HEK293T (cell line): ENCODE data around the gene OXCT1.
"Not testable (repeated sequence)": the region's sequence is repeated elsewhere in the genome, so short reads cannot be mapped to it uniquely, and the experiment has no call there.

Source experiments
- CTCF ChIA-PET: fragments of 350-600 bp; formaldehyde crosslinking; extraction: SDS; loops from one replicate; lab custom pipeline; 2021; ENCODE audit warnings: antibody characterized with exemption, inconsistent platforms; lab: Yijun Ruan, JAX
- POLR2A ChIA-PET: fragments of 350-600 bp; formaldehyde crosslinking; extraction: SDS; loops from one replicate; lab custom pipeline; 2020; ENCODE audit warnings: antibody characterized with exemption, inconsistent platforms; lab: Yijun Ruan, JAX
- DNase-seq: peaks from one replicate; pipeline ENCODE4 v3.0.0; 2012; ENCODE audit warnings: mixed read lengths; ENCODE audit errors: extremely low spot score
- ARNT ChIP-seq: fragments of 450-650 bp; IDR thresholded peaks from 2 replicates; pipeline ENCODE4 v1.6.1; 2017; ENCODE audit warnings: mild to moderate bottlenecking
- BHLHE40 ChIP-seq: fragments of 450-650 bp; IDR thresholded peaks from 2 replicates; pipeline ENCODE4 v1.6.1; 2016; ENCODE audit warnings: mild to moderate bottlenecking, moderate library complexity, borderline replicate concordance
- CTBP1 ChIP-seq: fragments of 450-650 bp; IDR thresholded peaks from 2 replicates; pipeline ENCODE4 v1.6.1; 2016; ENCODE audit warnings: borderline replicate concordance
- ELF4 ChIP-seq: fragments of 450-650 bp; IDR thresholded peaks from 2 replicates; pipeline ENCODE4 v1.6.1; 2017; ENCODE audit warnings: antibody characterized with exemption
- FOXA1 ChIP-seq: fragments of 450-650 bp; IDR thresholded peaks from 2 replicates; pipeline ENCODE4 v1.6.1; 2016; ENCODE audit warnings: mild to moderate bottlenecking
- FOXK2 ChIP-seq: fragments of 450-650 bp; IDR thresholded peaks from 2 replicates; pipeline ENCODE4 v1.6.1; 2016; ENCODE audit warnings: mild to moderate bottlenecking
- FOXM1 ChIP-seq: fragments of 450-650 bp; IDR thresholded peaks from 2 replicates; pipeline ENCODE4 v1.6.1; 2017; ENCODE audit warnings: mild to moderate bottlenecking, borderline replicate concordance
- HDGF ChIP-seq: fragments of 450-650 bp; IDR thresholded peaks from 2 replicates; pipeline ENCODE4 v1.6.1; 2017; ENCODE audit warnings: antibody characterized with exemption, borderline replicate concordance
- L3MBTL2 ChIP-seq: fragments of 450-650 bp; conservative IDR thresholded peaks from 2 replicates; pipeline ENCODE4 v1.6.1; 2016; ENCODE audit warnings: mild to moderate bottlenecking
- LEF1 ChIP-seq: fragments of 450-650 bp; IDR thresholded peaks from 2 replicates; pipeline ENCODE4 v1.6.1; 2017; ENCODE audit warnings: mild to moderate bottlenecking, borderline replicate concordance
- NFRKB ChIP-seq: fragments of 450-650 bp; IDR thresholded peaks from 2 replicates; pipeline ENCODE4 v1.6.1; 2016; ENCODE audit warnings: mild to moderate bottlenecking, moderate library complexity
- SP1 ChIP-seq: fragments of 450-650 bp; IDR thresholded peaks from 2 replicates; pipeline ENCODE4 v1.6.1; 2017
- SUZ12 ChIP-seq: fragments of 450-650 bp; IDR thresholded peaks from 2 replicates; pipeline ENCODE4 v1.6.1; 2016; ENCODE audit warnings: mild to moderate bottlenecking
- TARDBP ChIP-seq: fragments of 450-650 bp; IDR thresholded peaks from 2 replicates; pipeline ENCODE4 v1.6.1; 2016
- ZNF384 ChIP-seq: fragments of 450-650 bp; IDR thresholded peaks from 2 replicates; pipeline ENCODE4 v1.6.1; 2016
- TF ChIP-seq, protein P1 (sequence below): fragments of 450-650 bp; IDR thresholded peaks from 2 replicates; pipeline ENCODE4 v1.6.1; 2016

OXCT1 gene

DNA sequence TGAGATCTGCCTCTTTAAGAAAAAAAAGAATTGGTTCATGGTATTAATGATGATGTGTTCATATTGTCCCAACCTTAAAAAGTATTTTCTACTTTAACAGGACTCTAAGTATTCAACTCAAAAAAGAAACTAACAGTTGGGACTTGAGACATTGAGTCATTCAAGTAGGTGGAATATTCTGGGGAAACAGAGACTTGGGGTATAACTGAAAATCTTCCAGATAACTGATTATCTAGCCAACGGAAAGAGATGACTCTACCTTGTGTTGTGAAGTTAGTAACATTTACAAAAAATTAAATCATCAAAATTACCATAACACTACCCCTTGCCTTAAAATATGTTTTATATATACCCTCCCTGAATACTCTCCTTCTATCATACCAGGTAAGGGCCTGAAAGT, 19.1 kb downstream of the OXCT1 start:
- CTCF ChIA-PET: no interaction called here
- TF ChIP-seq SP1 (no peak), ARNT (no peak), HDGF (no peak), TARDBP (no peak), FOXK2 (no peak), SUZ12 (no peak), L3MBTL2 (no peak)
- no peak for DNase-seq
- POLR2A ChIA-PET: no interaction called here

DNA sequence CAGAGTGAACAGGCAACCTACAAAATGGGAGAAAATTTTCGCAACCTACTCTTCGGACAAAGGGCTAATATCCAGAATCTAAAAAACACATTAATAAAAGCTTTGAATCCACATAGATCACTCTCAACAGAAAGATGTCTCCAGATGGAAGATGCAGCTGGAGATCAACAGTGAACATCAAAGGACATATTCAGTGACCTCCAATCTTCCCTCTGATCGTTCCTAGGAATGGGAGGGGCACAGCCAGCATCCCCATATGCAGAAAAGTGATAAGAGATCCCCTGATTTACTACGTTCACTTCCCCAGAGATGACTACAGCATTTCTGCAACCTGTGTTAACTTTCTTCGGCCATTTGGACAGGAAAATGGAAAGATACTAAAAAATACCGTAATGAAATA, 21.2 kb downstream of the OXCT1 start:
- ChIA-PET POLR2A (no interaction called here), CTCF (no interaction called here)
- TF ChIP-seq, protein P1, sequence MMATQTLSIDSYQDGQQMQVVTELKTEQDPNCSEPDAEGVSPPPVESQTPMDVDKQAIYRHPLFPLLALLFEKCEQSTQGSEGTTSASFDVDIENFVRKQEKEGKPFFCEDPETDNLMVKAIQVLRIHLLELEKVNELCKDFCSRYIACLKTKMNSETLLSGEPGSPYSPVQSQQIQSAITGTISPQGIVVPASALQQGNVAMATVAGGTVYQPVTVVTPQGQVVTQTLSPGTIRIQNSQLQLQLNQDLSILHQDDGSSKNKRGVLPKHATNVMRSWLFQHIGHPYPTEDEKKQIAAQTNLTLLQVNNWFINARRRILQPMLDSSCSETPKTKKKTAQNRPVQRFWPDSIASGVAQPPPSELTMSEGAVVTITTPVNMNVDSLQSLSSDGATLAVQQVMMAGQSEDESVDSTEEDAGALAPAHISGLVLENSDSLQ: no peak
- TF ChIP-seq ELF4 (no peak), SP1 (no peak), CTBP1 (no peak), TARDBP (no peak), SUZ12 (no peak), FOXM1 (no peak), L3MBTL2 (no peak), HDGF (no peak), NFRKB (no peak), ARNT (no peak), FOXK2 (no peak), LEF1 (no peak), FOXA1 (no peak), ZNF384 (no peak)
- DNase-seq: no peak

GRCh38 chr5:41845751-41846150, 24.5 kb downstream of the OXCT1 start:
- POLR2A ChIA-PET, CTCF ChIA-PET, DNase-seq: not testable (repeated sequence)

DNA sequence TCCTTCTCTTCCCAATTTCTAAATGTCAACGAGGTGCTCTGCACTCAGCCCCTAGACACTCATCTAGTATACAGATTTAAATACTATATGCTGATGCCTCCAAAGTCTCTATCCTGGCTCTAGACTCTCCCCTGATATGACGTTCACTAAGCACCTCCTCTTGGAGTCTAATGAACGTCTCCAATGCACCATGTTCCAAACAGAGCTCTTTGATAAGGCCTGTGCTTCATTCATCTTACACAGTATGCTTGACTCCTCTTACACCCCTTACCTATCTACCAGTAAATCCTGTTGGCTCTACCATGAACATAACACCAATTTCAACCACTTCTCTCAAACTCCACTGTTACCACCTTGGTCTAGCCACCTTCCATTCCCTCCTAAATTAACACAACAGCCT, 25.7 kb downstream of the OXCT1 start:
- CTCF ChIA-PET: interaction anchor here (1.4 kb wide), 1 partner anchor 137 kb away, joined by 5 read pairs; no protein-coding TSS in a partner anchor
- DNase-seq: no peak
- TF ChIP-seq NFRKB: no peak
- no peak for TF ChIP-seq L3MBTL2
- no peak for TF ChIP-seq ARNT
- TF ChIP-seq SUZ12: no peak
- no peak for TF ChIP-seq CTBP1
- no peak for TF ChIP-seq FOXK2
- TF ChIP-seq, protein P1: no peak
- POLR2A ChIA-PET: no interaction called here

GRCh38 chr5:41843456-41844370, 26.5 kb downstream of the OXCT1 start:
- POLR2A ChIA-PET: no interaction called here
- CTCF ChIA-PET: interaction anchor here (1.4 to 1.5 kb wide), 3 partner anchors 136 to 940 kb away, joined by 3 to 5 read pairs (median 3); no protein-coding TSS in a partner anchor
- TF ChIP-seq ZNF384 (no peak), LEF1 (no peak), BHLHE40 (no peak), NFRKB (no peak), HDGF (no peak), SUZ12 (no peak)
- TF ChIP-seq, protein P1: no peak
- peak; percentile 47 for DNase-seq

DNA sequence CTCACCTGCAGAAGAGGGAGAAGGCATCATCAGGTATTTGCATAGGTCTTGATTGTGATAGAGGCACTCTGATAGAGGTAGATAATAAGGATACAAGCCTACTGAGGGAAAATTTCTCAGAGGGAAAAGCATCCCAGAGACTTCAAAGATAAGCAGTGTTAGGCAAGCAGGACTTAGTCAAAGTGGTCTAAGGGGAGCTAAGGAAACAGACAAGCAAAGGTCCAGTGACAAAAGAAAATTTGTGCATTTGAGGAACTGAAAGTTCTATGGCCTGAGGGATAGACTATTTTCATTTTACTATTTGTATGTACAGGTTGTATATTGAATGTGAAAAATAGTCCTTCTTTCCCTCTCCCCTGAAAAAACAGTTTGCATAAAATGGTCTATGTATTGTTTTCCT, 27.4 kb downstream of the OXCT1 start:
- DNase-seq: no peak
- ChIA-PET CTCF (interaction anchor here (1.4 to 1.5 kb wide), 2 partner anchors 215 to 939 kb away, joined by 3 read pairs; no protein-coding TSS in a partner anchor), POLR2A (no interaction called here)
- TF ChIP-seq FOXM1: no peak
- no peak for TF ChIP-seq CTBP1
- no peak for TF ChIP-seq SUZ12
- TF ChIP-seq BHLHE40: no peak
- no peak for TF ChIP-seq L3MBTL2
- TF ChIP-seq NFRKB: no peak
- no peak for TF ChIP-seq TARDBP
- no peak for TF ChIP-seq HDGF
- no peak for TF ChIP-seq ZNF384
- no peak for TF ChIP-seq FOXA1
- no peak for TF ChIP-seq ELF4
- TF ChIP-seq, protein P1: no peak
- no peak for TF ChIP-seq FOXK2
- no peak for TF ChIP-seq SP1
- no peak for TF ChIP-seq LEF1
- no peak for TF ChIP-seq ARNT
